ENCODE results near the gene SULT1B1. TPM values are rescaled to one million over a fixed set of nuclear protein-coding genes. Genes with fewer than 3 reads are reported as not detected.

The SULT1B1 gene
- total and polyA plus RNA-seq, 5 donors from 2014 or later: 3.9 to 12.4 (median 5.1) TPM

DNA sequence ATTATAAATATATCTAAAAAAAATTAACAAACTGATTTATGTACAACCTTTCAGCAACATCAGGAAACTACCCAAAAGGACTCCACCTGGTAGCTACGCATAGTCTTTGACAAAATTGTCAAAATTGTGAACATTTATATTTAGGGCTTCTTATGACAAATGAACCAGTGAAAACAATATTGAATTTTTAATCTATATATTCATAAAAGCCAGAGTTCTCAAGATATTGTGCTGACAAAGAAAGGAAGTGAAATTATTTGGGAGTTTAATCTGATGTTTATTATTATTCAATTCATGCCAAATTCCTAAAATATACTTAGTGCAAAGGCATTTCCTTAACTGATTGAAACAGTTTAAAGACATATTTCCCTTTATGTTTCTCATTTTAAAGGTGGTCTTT is 5.3 kb upstream of the SULT1B1 start:
- Histone ChIP-seq H3K27me3 (ENCODE audit: control insufficient read depth, insufficient read depth, low read length) (no peaks in the 10 kb centered on the region), H3K36me3 (ENCODE audit: control insufficient read depth, insufficient read depth, low read length) (no peaks in the 10 kb centered on the region), H3K4me1 (ENCODE audit: control insufficient read depth, insufficient read depth, low read length, poor library complexity, severe bottlenecking) (peaks cover 12% of the 10 kb centered on the region), H3K27ac (ENCODE audit: insufficient read depth, low read length, poor library complexity, severe bottlenecking) (no peak overlapping the region), H3K4me3 (ENCODE audit: low read depth, low read length) (no peak overlapping the region), H3K9me3 (ENCODE audit: control insufficient read depth in 2 of 2, low read length in 2 of 2) (no peaks in the 10 kb centered on the region)
- Mint-ChIP-seq H3K4me3 (no peak overlapping the region), H3K9me3 (peaks cover 0 to 2% (median 0%) of the 10 kb centered on the region in 7 donors), H3K36me3 (no peaks in the 10 kb centered on the region), H3K27ac (no peak overlapping the region), H3K27me3 (no peaks in the 10 kb centered on the region), H3K4me1 (peaks cover 0 to 43% (median 10%) of the 10 kb centered on the region in 4 donors)
- no peak for ATAC-seq (ENCODE audit: low read depth in 2 of 2)
- no peak for DNase-seq

DNA sequence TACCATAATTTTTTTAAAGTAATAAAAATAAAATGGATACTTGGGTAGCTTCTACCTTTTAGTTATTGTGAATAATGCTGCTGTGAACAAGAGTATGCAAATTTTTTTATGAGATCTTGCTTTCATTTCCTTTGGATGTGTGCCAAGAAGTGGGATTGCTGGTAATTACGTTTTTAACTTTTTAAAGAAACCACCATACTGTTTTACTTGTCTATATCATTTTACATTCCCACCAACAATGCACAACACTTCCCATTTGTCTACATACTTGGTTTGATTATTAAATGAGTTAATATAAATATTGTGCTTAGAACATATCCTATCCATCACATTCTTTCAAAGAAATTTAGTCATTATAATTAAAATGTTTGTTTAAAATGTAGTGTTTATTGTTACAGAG is 3.9 kb upstream of the SULT1B1 start:
- Mint-ChIP-seq H3K27ac (no peak overlapping the region), H3K4me1 (peaks cover 0 to 43% (median 12%) of the 10 kb centered on the region in 4 donors)

DNA sequence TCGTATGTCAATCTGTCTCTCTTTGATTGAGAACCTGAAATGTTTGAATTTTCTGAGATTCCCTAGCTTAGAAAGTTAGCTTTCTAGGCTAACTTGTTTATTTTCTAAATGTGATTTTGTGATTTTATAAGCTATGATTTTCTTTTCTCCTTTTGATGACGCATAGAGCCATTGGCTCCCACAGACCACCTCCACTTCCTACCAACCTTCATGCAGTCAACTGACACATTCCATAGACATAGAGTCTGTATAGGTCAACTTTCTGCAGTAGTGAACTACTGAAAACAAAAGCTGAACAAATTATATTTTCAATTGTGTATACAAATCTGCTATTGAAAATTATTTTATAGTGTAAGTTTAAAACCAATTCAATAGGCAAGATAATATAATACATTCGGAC is 2.8 kb upstream of the SULT1B1 start:
- DNase-seq: no peak
- Histone ChIP-seq H3K27ac (ENCODE audit: insufficient read depth, low read length, poor library complexity, severe bottlenecking) (no peak overlapping the region), H3K9me3 (ENCODE audit: control insufficient read depth in 2 of 2, low read length in 2 of 2) (no peaks in the 10 kb centered on the region), H3K36me3 (ENCODE audit: control insufficient read depth, insufficient read depth, low read length) (no peaks in the 10 kb centered on the region), H3K4me3 (ENCODE audit: low read depth, low read length) (no peak overlapping the region), H3K4me1 (ENCODE audit: control insufficient read depth, insufficient read depth, low read length, poor library complexity, severe bottlenecking) (peaks cover 18% of the 10 kb centered on the region), H3K27me3 (ENCODE audit: control insufficient read depth, insufficient read depth, low read length) (no peaks in the 10 kb centered on the region)
- peak overlapping the region in 2 of 4 donors; percentile 1 to 26 for H3K4me3 Mint-ChIP-seq
- H3K4me1 Mint-ChIP-seq: peaks cover under 1 to 45% (median 15%) of the 10 kb centered on the region in 4 donors
- peaks cover 0 to 2% (median 0%) of the 10 kb centered on the region in 7 donors for H3K9me3 Mint-ChIP-seq
- peak overlapping the region; percentile 37 to 95 (median 82) for H3K27ac Mint-ChIP-seq
- no peaks in the 10 kb centered on the region for H3K27me3 Mint-ChIP-seq
- H3K36me3 Mint-ChIP-seq: no peaks in the 10 kb centered on the region
- ATAC-seq (ENCODE audit: low read depth in 2 of 2): no peak

More for the DNA sequence above, 3.9 kb upstream of the SULT1B1 start:
- peak overlapping the region; percentile 28 for H3K4me3 ChIP-seq (ENCODE audit: low read depth, low read length)
- H3K9me3 Mint-ChIP-seq: peaks cover 0 to 2% (median 0%) of the 10 kb centered on the region in 7 donors
- peak overlapping the region in 3 of 4 donors; percentile 9 to 52 (median 32) for H3K4me3 Mint-ChIP-seq
- no peaks in the 10 kb centered on the region for H3K27me3 Mint-ChIP-seq
- H3K27ac ChIP-seq (ENCODE audit: insufficient read depth, low read length, poor library complexity, severe bottlenecking): no peak overlapping the region
- H3K36me3 Mint-ChIP-seq: no peaks in the 10 kb centered on the region
- ATAC-seq (ENCODE audit: low read depth in 2 of 2) (no peak), DNase-seq (peak in 2 of 3 donors; percentile 18 to 41)
- H3K36me3 ChIP-seq (ENCODE audit: control insufficient read depth, insufficient read depth, low read length): no peaks in the 10 kb centered on the region
- no peaks in the 10 kb centered on the region for H3K27me3 ChIP-seq (ENCODE audit: control insufficient read depth, insufficient read depth, low read length)
- H3K9me3 ChIP-seq (ENCODE audit: control insufficient read depth in 2 of 2, low read length in 2 of 2): no peaks in the 10 kb centered on the region
- peaks cover 13% of the 10 kb centered on the region for H3K4me1 ChIP-seq (ENCODE audit: control insufficient read depth, insufficient read depth, low read length, poor library complexity, severe bottlenecking)

DNA sequence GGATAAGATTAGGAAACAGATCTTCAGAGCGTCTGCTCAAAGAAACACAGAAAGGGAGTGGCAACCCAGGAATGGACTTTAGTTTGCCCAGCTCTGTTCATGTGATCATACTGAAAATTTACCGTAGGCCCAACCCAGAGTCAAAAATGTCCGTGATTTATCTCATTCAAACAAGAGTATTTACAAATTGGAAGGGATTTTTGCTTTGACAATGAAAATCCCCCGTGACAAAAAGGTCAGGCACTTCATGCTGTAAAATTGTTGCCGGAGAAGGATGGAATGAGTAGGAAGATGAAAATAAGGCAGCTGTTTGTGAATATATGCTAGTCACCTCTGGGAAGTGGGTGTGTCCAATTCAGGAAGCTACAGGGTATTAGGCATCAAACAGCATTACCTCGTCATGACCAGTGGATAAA is 1.2 kb downstream of the SULT1B1 start:
- Mint-ChIP-seq H3K4me3 (peak overlapping the region; percentile 57 to 92 (median 71)), H3K4me1 (peaks cover 11 to 64% (median 26%) of the 10 kb centered on the region in 4 donors), H3K36me3 (peaks cover 8% of the 10 kb centered on the region), H3K9me3 (peaks cover 0 to 3% (median 0%) of the 10 kb centered on the region in 7 donors), H3K27me3 (no peaks in the 10 kb centered on the region), H3K27ac (peak overlapping the region; percentile 42 to 97 (median 83))
- no peak overlapping the region for H3K27ac ChIP-seq (ENCODE audit: insufficient read depth, low read length, poor library complexity, severe bottlenecking)
- peaks cover 21% of the 10 kb centered on the region for H3K4me1 ChIP-seq (ENCODE audit: control insufficient read depth, insufficient read depth, low read length, poor library complexity, severe bottlenecking)
- no peaks in the 10 kb centered on the region for H3K36me3 ChIP-seq (ENCODE audit: control insufficient read depth, insufficient read depth, low read length)
- no peaks in the 10 kb centered on the region for H3K27me3 ChIP-seq (ENCODE audit: control insufficient read depth, insufficient read depth, low read length)
- H3K9me3 ChIP-seq (ENCODE audit: control insufficient read depth in 2 of 2, low read length in 2 of 2): no peaks in the 10 kb centered on the region
- ATAC-seq (ENCODE audit: low read depth in 2 of 2): no peak
- H3K4me3 ChIP-seq (ENCODE audit: low read depth, low read length): peak overlapping the region; percentile 67
- peak in 1 of 3 donors; percentile 14 for DNase-seq

DNA sequence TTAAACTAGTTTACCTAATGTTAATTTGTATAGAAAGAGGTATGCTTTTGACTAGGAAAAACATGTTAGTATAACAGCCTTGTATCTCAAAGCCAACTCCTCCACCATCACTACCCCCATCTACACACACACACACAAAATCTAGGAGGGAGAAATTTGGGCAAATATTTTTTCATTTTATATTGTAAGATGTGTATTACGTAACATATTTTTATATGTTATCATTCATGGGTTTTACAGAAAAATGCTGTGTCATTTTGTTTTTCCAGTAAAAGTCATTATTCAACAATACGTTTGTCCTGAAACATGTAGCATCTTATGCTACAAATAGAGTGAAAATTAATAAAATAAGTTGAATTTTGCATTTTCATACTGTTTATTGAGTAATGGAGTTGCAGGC is 3.0 kb downstream of the SULT1B1 start:
- peak overlapping the region in 2 of 3 donors; percentile 18 to 82 for H3K27ac Mint-ChIP-seq

DNA sequence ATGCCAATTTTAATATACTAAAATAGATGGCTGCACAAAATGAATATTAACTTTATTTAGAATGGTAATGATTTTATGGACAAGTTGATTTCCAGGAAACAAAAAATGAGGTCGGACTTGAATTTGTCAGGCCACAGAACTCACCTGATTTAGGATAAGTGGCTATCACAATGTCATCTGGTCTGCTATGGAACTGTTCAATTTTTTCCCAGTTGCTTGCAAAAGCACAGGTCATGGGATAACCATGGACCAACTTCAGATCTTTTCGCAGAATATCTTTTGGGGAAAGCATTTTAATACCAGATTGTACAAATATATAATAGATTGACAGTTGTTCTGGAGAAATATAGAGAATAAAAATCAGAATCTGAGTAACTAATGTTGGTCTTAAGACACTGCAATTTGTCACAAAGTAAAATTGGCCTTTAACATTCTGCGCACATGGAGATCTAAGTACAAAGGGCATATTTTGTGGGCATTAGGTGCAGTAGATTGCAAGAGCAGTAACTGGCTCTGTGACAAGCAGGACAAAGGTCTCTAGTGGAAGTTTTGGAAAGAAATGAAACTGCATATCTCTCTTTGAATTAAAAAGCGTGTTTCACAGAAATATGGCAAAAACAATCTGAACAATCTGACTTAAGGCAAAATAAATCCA is 5.4 kb downstream of the SULT1B1 start:
- Mint-ChIP-seq H3K36me3 (peaks cover 25% of the 10 kb centered on the region), H3K4me1 (peaks cover 13 to 48% (median 19%) of the 10 kb centered on the region in 4 donors), H3K4me3 (peak overlapping the region in 1 of 4 donors; percentile 12), H3K27me3 (no peaks in the 10 kb centered on the region), H3K9me3 (peaks cover 0 to 6% (median 3%) of the 10 kb centered on the region in 7 donors), H3K27ac (peak overlapping the region in 1 of 3 donors; percentile 1)
- H3K27ac ChIP-seq (ENCODE audit: insufficient read depth, low read length, poor library complexity, severe bottlenecking): no peak overlapping the region
- H3K27me3 ChIP-seq (ENCODE audit: control insufficient read depth, insufficient read depth, low read length): no peaks in the 10 kb centered on the region
- no peak for ATAC-seq (ENCODE audit: low read depth in 2 of 2)
- no peaks in the 10 kb centered on the region for H3K36me3 ChIP-seq (ENCODE audit: control insufficient read depth, insufficient read depth, low read length)
- DNase-seq: no peak
- peaks cover 9% of the 10 kb centered on the region for H3K4me1 ChIP-seq (ENCODE audit: control insufficient read depth, insufficient read depth, low read length, poor library complexity, severe bottlenecking)
- H3K4me3 ChIP-seq (ENCODE audit: low read depth, low read length): no peak overlapping the region
- H3K9me3 ChIP-seq (ENCODE audit: control insufficient read depth in 2 of 2, low read length in 2 of 2): no peaks in the 10 kb centered on the region

More for the DNA sequence above, 3.0 kb downstream of the SULT1B1 start:
- Histone ChIP-seq H3K9me3 (ENCODE audit: control insufficient read depth in 2 of 2, low read length in 2 of 2) (no peaks in the 10 kb centered on the region), H3K27me3 (ENCODE audit: control insufficient read depth, insufficient read depth, low read length) (no peaks in the 10 kb centered on the region), H3K27ac (ENCODE audit: insufficient read depth, low read length, poor library complexity, severe bottlenecking) (no peak overlapping the region), H3K36me3 (ENCODE audit: control insufficient read depth, insufficient read depth, low read length) (no peaks in the 10 kb centered on the region), H3K4me1 (ENCODE audit: control insufficient read depth, insufficient read depth, low read length, poor library complexity, severe bottlenecking) (peaks cover 9% of the 10 kb centered on the region), H3K4me3 (ENCODE audit: low read depth, low read length) (no peak overlapping the region)
- Mint-ChIP-seq H3K36me3 (peaks cover 22% of the 10 kb centered on the region), H3K4me3 (peak overlapping the region in 3 of 4 donors; percentile 8 to 92 (median 85)), H3K9me3 (peaks cover 0 to 5% (median 0%) of the 10 kb centered on the region in 7 donors), H3K4me1 (peaks cover 11 to 59% (median 24%) of the 10 kb centered on the region in 4 donors), H3K27me3 (no peaks in the 10 kb centered on the region)
- ATAC-seq (ENCODE audit: low read depth in 2 of 2) (no peak), DNase-seq (no peak)

DNA sequence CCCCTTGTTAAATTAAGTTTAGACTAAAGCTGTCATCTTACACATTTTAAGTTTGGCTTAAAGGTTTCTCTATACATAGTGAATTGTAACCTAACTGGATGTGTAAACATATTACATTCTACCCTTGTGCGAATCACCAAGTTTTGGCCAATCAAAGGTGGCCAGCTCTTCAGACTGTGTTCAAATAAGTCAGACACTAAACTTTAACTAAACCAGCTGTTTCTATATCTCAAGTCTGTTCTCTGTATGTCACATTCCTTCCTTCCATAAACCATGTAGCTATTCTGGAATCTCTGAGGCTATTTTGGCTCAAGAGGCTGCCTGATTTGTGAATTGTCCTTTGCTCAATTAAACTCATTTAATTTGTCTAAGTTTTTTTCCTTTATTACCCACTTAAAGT is 6.7 kb downstream of the SULT1B1 start:
- no peak for DNase-seq
- H3K4me1 ChIP-seq (ENCODE audit: control insufficient read depth, insufficient read depth, low read length, poor library complexity, severe bottlenecking): peaks cover 3% of the 10 kb centered on the region
- Mint-ChIP-seq H3K4me1 (peaks cover 9 to 41% (median 16%) of the 10 kb centered on the region in 4 donors), H3K9me3 (peaks cover 0 to 6% (median 3%) of the 10 kb centered on the region in 7 donors), H3K4me3 (no peak overlapping the region), H3K27ac (no peak overlapping the region), H3K36me3 (peaks cover 29% of the 10 kb centered on the region), H3K27me3 (no peaks in the 10 kb centered on the region)
- H3K36me3 ChIP-seq (ENCODE audit: control insufficient read depth, insufficient read depth, low read length): no peaks in the 10 kb centered on the region
- no peak overlapping the region for H3K27ac ChIP-seq (ENCODE audit: insufficient read depth, low read length, poor library complexity, severe bottlenecking)
- H3K9me3 ChIP-seq (ENCODE audit: control insufficient read depth in 2 of 2, low read length in 2 of 2): no peaks in the 10 kb centered on the region
- no peak overlapping the region for H3K4me3 ChIP-seq (ENCODE audit: low read depth, low read length)
- no peaks in the 10 kb centered on the region for H3K27me3 ChIP-seq (ENCODE audit: control insufficient read depth, insufficient read depth, low read length)
- no peak for ATAC-seq (ENCODE audit: low read depth in 2 of 2)

All from CD4-positive, CD25-positive, alpha-beta regulatory T cell (primary cell).